Parathyroid adenoma (tissue), 2 donors: ENCODE measurements around the gene GDPD4.

Experiments
- H2AFZ ChIP-seq: fragments of 300-600 bp; sonication (generic); one replicate; pipeline ENCODE4 v1.7.0; 2017; ENCODE audit warnings: antibody characterized with exemption, mild to moderate bottlenecking
- H3K27ac ChIP-seq: fragments of 300-600 bp; sonication (generic); one replicate; pipeline ENCODE4 v1.7.0; 2017
- H3K27me3 ChIP-seq: fragments of 300-600 bp; sonication (generic); one replicate; pipeline ENCODE4 v1.7.0; 2017; ENCODE audit warnings: low read length; ENCODE audit not compliant: control insufficient read depth, insufficient read depth
- H3K36me3 ChIP-seq: fragments of 300-600 bp; sonication (generic); one replicate; pipeline ENCODE4 v1.7.0; 2017; ENCODE audit warnings: low read length; ENCODE audit not compliant: control insufficient read depth, insufficient read depth
- H3K4me1 ChIP-seq: fragments of 300-600 bp; sonication (generic); one replicate; pipeline ENCODE4 v1.7.0; 2017; ENCODE audit warnings: control low read depth
- H3K4me2 ChIP-seq: fragments of 300-600 bp; sonication (generic); one replicate; pipeline ENCODE4 v1.7.0; 2017; ENCODE audit warnings: low read length
- H3K4me3 ChIP-seq: fragments of 300-600 bp; sonication (generic); one replicate; pipeline ENCODE4 v1.7.0; 2017; ENCODE audit warnings: low read depth, low read length
- H3K79me2 ChIP-seq: fragments of 300-600 bp; sonication (generic); one replicate; pipeline ENCODE4 v1.7.0; 2017; ENCODE audit warnings: control low read depth
- H3K9ac ChIP-seq: fragments of 300-600 bp; sonication (generic); one replicate; pipeline ENCODE4 v1.7.0; 2017; ENCODE audit warnings: mild to moderate bottlenecking
- H3K9me3 ChIP-seq: fragments of 300-600 bp; sonication (generic); one replicate; pipeline ENCODE4 v1.7.0; 2017; ENCODE audit warnings: low read length; ENCODE audit not compliant: control insufficient read depth
- TF ChIP-seq, protein P1 (sequence below): fragments of 300-600 bp; sonication (generic); IDR thresholded peaks from one replicate; pipeline ENCODE4 v1.7.0; 2017; ENCODE audit warnings: antibody characterized with exemption, mild to moderate bottlenecking
- donor health status: primary hyperparathyroidism.

The GDPD4 gene

GRCh38 chr11:77269484-77270123 lies 31.9 kb downstream of the GDPD4 start:
- Histone ChIP-seq H3K27ac (no peak overlapping the region), H3K27me3 (no peaks in the 10 kb centered on the region), H3K9ac (no peak overlapping the region), H3K9me3 (no peaks in the 10 kb centered on the region), H3K4me2 (no peak overlapping the region), H3K4me3 (no peak overlapping the region), H2AFZ (no peak overlapping the region), H3K79me2 (no peaks in the 10 kb centered on the region), H3K36me3 (no peaks in the 10 kb centered on the region), H3K4me1 (no peaks in the 10 kb centered on the region)
- TF ChIP-seq, protein P1, sequence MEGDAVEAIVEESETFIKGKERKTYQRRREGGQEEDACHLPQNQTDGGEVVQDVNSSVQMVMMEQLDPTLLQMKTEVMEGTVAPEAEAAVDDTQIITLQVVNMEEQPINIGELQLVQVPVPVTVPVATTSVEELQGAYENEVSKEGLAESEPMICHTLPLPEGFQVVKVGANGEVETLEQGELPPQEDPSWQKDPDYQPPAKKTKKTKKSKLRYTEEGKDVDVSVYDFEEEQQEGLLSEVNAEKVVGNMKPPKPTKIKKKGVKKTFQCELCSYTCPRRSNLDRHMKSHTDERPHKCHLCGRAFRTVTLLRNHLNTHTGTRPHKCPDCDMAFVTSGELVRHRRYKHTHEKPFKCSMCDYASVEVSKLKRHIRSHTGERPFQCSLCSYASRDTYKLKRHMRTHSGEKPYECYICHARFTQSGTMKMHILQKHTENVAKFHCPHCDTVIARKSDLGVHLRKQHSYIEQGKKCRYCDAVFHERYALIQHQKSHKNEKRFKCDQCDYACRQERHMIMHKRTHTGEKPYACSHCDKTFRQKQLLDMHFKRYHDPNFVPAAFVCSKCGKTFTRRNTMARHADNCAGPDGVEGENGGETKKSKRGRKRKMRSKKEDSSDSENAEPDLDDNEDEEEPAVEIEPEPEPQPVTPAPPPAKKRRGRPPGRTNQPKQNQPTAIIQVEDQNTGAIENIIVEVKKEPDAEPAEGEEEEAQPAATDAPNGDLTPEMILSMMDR, result no peak

DNA sequence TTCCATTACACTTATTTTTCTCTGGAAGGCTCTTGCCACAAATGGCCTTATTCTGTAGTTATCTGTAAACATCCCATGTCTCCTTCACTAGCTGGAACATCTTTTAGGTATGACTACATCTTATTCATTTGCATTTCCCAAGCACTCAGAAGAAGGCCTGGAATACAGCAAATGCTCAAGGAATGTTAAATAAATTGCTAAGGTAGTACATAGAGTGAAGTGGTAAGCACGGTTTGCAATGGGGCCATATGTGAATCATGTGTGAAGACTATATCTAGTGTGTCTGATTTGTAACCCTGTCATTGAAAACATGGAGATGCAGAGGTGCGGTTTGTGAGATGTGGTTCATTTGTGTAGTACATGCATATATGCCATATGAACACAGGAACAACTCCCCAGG lies 33.5 kb downstream of the GDPD4 start:
- TF ChIP-seq, protein P1, result no peak
- Histone ChIP-seq H3K27me3 (no peaks in the 10 kb centered on the region), H3K4me3 (no peak overlapping the region), H3K9me3 (no peaks in the 10 kb centered on the region), H3K4me2 (no peak overlapping the region), H3K9ac (no peak overlapping the region), H3K27ac (no peak overlapping the region), H3K79me2 (no peaks in the 10 kb centered on the region), H3K36me3 (no peaks in the 10 kb centered on the region), H2AFZ (no peak overlapping the region), H3K4me1 (no peaks in the 10 kb centered on the region)

GRCh38 chr11:77266766-77267165 lies 34.7 kb downstream of the GDPD4 start:
- no peaks in the 10 kb centered on the region for H3K27me3 ChIP-seq
- no peak overlapping the region for H2AFZ ChIP-seq
- H3K36me3 ChIP-seq, result no peaks in the 10 kb centered on the region
- H3K79me2 ChIP-seq, result no peaks in the 10 kb centered on the region
- no peaks in the 10 kb centered on the region for H3K9me3 ChIP-seq
- H3K4me1 ChIP-seq, result no peaks in the 10 kb centered on the region
- H3K4me2 ChIP-seq, result no peak overlapping the region
- no peak overlapping the region for H3K27ac ChIP-seq
- no peak overlapping the region for H3K9ac ChIP-seq
- H3K4me3 ChIP-seq, result no peak overlapping the region
- TF ChIP-seq, protein P1, result no peak

- Histone ChIP-seq H3K9ac (no peak overlapping the region), H3K9me3 (no peaks in the 10 kb centered on the region), H3K79me2 (no peaks in the 10 kb centered on the region), H3K4me2 (no peak overlapping the region), H3K4me3 (no peak overlapping the region), H3K36me3 (no peaks in the 10 kb centered on the region), H3K27ac (no peak overlapping the region), H3K4me1 (no peaks in the 10 kb centered on the region), H2AFZ (no peak overlapping the region), H3K27me3 (no peaks in the 10 kb centered on the region)
- TF ChIP-seq, protein P1, result no peak
Measured at GRCh38 chr11:77262803-77263202, 38.7 kb downstream of the GDPD4 start.

DNA sequence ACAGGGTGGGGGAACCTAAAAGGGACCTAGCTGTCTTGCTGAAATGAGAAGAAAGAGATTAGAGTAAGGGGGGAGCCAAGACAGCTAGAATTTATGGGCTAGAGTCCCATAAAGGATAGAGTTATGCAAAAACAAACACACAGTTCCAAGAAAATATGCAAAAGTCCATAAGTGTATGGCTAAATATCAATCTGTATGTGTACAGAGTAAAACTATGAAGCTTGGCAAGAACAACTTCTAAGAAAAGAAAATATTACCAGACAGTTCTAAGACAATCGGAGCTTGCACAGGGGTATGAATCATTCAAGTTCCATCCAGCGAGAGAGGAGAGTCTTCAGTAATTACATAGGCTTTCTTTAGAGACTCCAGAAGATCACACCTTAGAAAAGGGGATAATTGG lies 41.8 kb downstream of the GDPD4 start:
- H3K27me3 ChIP-seq, result no peaks in the 10 kb centered on the region
- no peaks in the 10 kb centered on the region for H3K36me3 ChIP-seq
- H2AFZ ChIP-seq, result no peak overlapping the region
- H3K4me1 ChIP-seq, result no peaks in the 10 kb centered on the region
- TF ChIP-seq, protein P1, result no peak
- no peak overlapping the region for H3K27ac ChIP-seq
- H3K9ac ChIP-seq, result no peak overlapping the region
- no peak overlapping the region for H3K4me3 ChIP-seq
- H3K4me2 ChIP-seq, result no peak overlapping the region
- no peaks in the 10 kb centered on the region for H3K9me3 ChIP-seq
- no peaks in the 10 kb centered on the region for H3K79me2 ChIP-seq
